Trophoblast cell (in vitro differentiated cells and primary cell): Measurements from ENCODE around the gene MXD4.

ENCODE experiments used
- DNase-seq, 2 donors: peaks; one replicate each; pipeline ENCODE4 v3.0.0-alpha.2; 2016
- H2AFZ ChIP-seq: 2 replicates; pipeline ENCODE4 v1.6.1; 2013; ENCODE audit warnings: low read length, moderate library complexity, mild to moderate bottlenecking; ENCODE audit not compliant: insufficient read depth, poor library complexity
- H2AK5ac ChIP-seq: 2 replicates; pipeline ENCODE4 v1.6.1; 2013; ENCODE audit warnings: mild to moderate bottlenecking, low read length
- H2BK120ac ChIP-seq: 2 replicates; pipeline ENCODE4 v1.6.1; 2013; ENCODE audit warnings: low read length, mild to moderate bottlenecking, moderate library complexity; ENCODE audit not compliant: insufficient read depth, poor library complexity
- H2BK12ac ChIP-seq: 2 replicates; pipeline ENCODE4 v1.6.1; 2013; ENCODE audit warnings: mild to moderate bottlenecking, low read length, moderate library complexity
- H2BK5ac ChIP-seq: 2 replicates; pipeline ENCODE4 v1.6.1; 2013; ENCODE audit warnings: low read length, low read depth, moderate library complexity, mild to moderate bottlenecking; ENCODE audit not compliant: poor library complexity
- H3K14ac ChIP-seq: 2 replicates; pipeline ENCODE4 v1.6.1; 2013; ENCODE audit warnings: mild to moderate bottlenecking, low read length
- H3K18ac ChIP-seq: 2 replicates; pipeline ENCODE4 v1.6.1; 2013; ENCODE audit warnings: mild to moderate bottlenecking, low read length
- H3K23ac ChIP-seq: 2 replicates; pipeline ENCODE4 v1.6.1; 2013; ENCODE audit warnings: low read length
- H3K27ac ChIP-seq: 2 replicates; pipeline ENCODE4 v1.5.1; 2013; ENCODE audit warnings: low read depth, mild to moderate bottlenecking, inconsistent platforms, low read length, moderate library complexity
- H3K27me3 ChIP-seq: 2 replicates; pipeline ENCODE4 v1.6.1; 2013; ENCODE audit warnings: inconsistent platforms, mild to moderate bottlenecking, low read length, moderate library complexity; ENCODE audit not compliant: insufficient read depth
- H3K36me3 ChIP-seq, 2 experiments: 1 replicate in 1 of 2; 2 replicates in 1 of 2; pipeline ENCODE4 v1.6.1; 2013; ENCODE audit warnings: low read length in 2 of 2, mild to moderate bottlenecking in 2 of 2, moderate library complexity in 1 of 2; ENCODE audit not compliant: insufficient read depth in 2 of 2, control insufficient read depth in 1 of 2
- H3K4ac ChIP-seq: 2 replicates; pipeline ENCODE4 v1.6.1; 2013; ENCODE audit warnings: low read depth, mild to moderate bottlenecking, low read length, moderate library complexity
- H3K4me1 ChIP-seq, 2 experiments: 1 replicate in 1 of 2; 2 replicates in 1 of 2; pipeline ENCODE4 v1.6.1; 2013; ENCODE audit warnings: low read length in 2 of 2, mild to moderate bottlenecking in 2 of 2, moderate library complexity in 1 of 2; ENCODE audit not compliant: insufficient read depth in 2 of 2, control insufficient read depth in 1 of 2
- H3K4me2 ChIP-seq: 2 replicates; pipeline ENCODE4 v1.6.1; 2013; ENCODE audit warnings: inconsistent platforms, mild to moderate bottlenecking, low read length, moderate library complexity
- H3K4me3 ChIP-seq: 2 replicates; pipeline ENCODE4 v1.5.1; 2013; ENCODE audit warnings: mild to moderate bottlenecking, low read depth, low read length, inconsistent platforms
- H3K79me1 ChIP-seq: one replicate; pipeline ENCODE4 v1.6.1; 2013; ENCODE audit warnings: low read length
- H3K79me2 ChIP-seq: 2 replicates; pipeline ENCODE4 v1.6.1; 2013; ENCODE audit warnings: low read length, mild to moderate bottlenecking; ENCODE audit not compliant: control insufficient read depth, insufficient read depth, poor library complexity
- H3K9ac ChIP-seq: 2 replicates; pipeline ENCODE4 v1.6.1; 2013; ENCODE audit warnings: mild to moderate bottlenecking, low read length
- H3K9me3 ChIP-seq: 2 replicates; pipeline ENCODE4 v1.6.1; 2013; ENCODE audit warnings: low read depth, mild to moderate bottlenecking, control low read depth, inconsistent platforms, low read length; ENCODE audit not compliant: insufficient read depth
- H4K12ac ChIP-seq: 2 replicates; pipeline ENCODE4 v1.6.1; 2013; ENCODE audit warnings: low read depth, mild to moderate bottlenecking, low read length, moderate library complexity
- H4K8ac ChIP-seq: 2 replicates; pipeline ENCODE4 v1.6.1; 2013; ENCODE audit warnings: low read depth, mild to moderate bottlenecking, low read length, moderate library complexity
- H4K91ac ChIP-seq: one replicate; pipeline ENCODE4 v1.6.1; 2013; ENCODE audit warnings: low read depth, mild to moderate bottlenecking, low read length, moderate library complexity
- WGBS: extraction: QIAGEN DNeasy Blood & Tissue Kit; methylation state at CpG from one replicate; pipeline ENCODE4 v1.1.7; 2013; ENCODE audit warnings: missing lambda C conversion rate; ENCODE audit not compliant: insufficient read length, insufficient coverage; ENCODE audit errors: extremely low coverage; 5-methylcytosine and 5-hydroxymethylcytosine counted together

The MXD4 gene

DNA sequence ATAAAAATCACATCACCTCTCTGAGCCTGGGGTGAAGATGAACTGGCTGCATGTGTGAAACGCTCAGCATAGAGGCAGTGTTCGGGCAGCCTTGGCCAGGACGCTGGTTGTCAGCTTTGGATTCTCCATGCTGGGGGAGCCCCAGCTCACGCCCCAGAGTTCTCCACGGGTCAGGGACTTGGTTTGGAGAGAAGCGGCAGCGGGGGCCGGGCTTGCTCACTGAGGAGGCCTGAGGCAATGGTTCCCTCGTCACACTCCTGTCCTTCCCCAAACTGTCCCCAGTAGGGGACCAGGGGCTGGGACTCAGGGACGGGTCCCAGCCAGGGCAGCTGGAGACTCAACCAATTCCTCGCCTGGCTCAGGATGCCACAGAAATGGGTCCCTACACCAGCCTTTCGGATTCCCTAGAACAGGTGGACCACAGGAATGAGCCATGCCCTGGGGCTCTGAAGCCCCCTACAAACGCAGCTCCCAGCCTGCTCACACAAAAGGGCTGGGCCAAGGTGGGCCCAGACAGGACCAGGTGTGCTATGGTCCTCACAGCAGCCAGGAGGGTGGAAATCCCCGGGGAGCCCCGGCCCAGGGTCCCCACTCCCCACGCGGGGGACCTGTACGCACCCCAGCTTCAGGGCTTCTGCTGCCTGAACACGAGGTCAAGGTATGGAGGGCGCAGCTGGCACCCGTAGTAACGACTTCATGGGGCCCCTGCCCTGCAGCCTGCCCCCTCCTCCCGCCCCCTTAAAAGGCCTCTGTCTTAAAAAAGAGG, 1.4 kb downstream of the MXD4 start:
- no peak overlapping the region for H2AK5ac ChIP-seq
- H3K9ac ChIP-seq: peak overlapping the region; percentile 46
- no peak overlapping the region for H4K91ac ChIP-seq
- no CpG with 5 or more reads among the region's 23 CpGs for WGBS
- no peak overlapping the region for H4K12ac ChIP-seq
- no peaks in the 10 kb centered on the region for H3K9me3 ChIP-seq
- no peak overlapping the region for H2AFZ ChIP-seq
- no peak overlapping the region for H3K4ac ChIP-seq
- peak overlapping the region; percentile 90 for H3K4me3 ChIP-seq
- peaks cover 10% of the 10 kb centered on the region for H3K79me1 ChIP-seq
- peaks cover 9 to 14% of the 10 kb centered on the region in 2 experiments for H3K4me1 ChIP-seq
- H3K79me2 ChIP-seq: peaks cover 9% of the 10 kb centered on the region
- no peak overlapping the region for H2BK120ac ChIP-seq
- no peak overlapping the region for H3K27ac ChIP-seq
- DNase-seq: peak in 1 of 2 donors; percentile 7
- no peak overlapping the region for H2BK12ac ChIP-seq
- H3K4me2 ChIP-seq: peak overlapping the region; percentile 74
- H3K14ac ChIP-seq: peak overlapping the region; percentile 28
- H3K18ac ChIP-seq: peak overlapping the region; percentile 68
- no peaks in the 10 kb centered on the region for H3K27me3 ChIP-seq
- no peak overlapping the region for H2BK5ac ChIP-seq
- H4K8ac ChIP-seq: peak overlapping the region; percentile 36
- H3K23ac ChIP-seq: no peak overlapping the region
- peaks cover 38 to 41% of the 10 kb centered on the region in 2 experiments for H3K36me3 ChIP-seq

DNA sequence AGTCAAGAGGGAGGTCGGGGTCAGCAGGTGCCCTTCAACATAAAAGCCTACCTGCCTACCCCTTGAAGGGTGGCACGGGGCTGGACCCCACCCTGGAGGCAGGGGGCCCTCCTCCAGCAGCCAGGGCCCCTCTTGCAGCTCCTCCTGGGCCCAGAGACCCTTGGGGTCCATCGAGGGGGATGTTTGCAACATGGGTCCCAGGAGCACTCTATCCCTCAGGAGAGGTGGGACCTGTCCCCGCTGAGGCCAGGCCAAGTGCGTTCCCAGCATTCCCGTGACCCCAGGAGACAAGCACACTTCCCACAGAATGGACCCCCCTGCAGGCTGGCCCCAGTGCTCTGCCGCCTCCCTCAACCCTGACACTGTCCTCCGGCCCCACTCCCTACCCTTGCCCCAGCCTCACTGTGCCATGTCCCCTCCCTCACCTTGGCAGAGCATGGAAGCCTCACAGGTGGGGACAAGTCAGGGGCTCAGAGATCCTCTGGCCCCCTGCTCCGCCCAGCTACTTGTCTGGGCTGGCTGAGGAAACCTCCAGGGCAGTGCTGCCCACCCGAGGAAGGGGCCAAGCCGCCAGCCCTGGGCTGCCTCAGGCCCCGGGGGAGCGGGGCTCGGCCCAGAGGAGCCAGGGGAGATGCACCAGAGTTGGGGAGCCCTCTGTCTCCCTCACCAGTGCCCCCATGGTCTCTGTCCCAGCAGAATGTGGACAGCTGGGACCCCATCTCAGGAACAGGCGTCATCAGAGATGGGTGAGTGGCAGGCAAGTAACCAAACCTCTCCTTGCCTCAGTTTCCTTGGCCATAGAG, 2.2 kb downstream of the MXD4 start:
- Histone ChIP-seq H3K27me3 (no peaks in the 10 kb centered on the region), H3K23ac (no peak overlapping the region), H4K8ac (no peak overlapping the region), H3K4me1 (peaks cover 9 to 14% of the 10 kb centered on the region in 2 experiments), H2AK5ac (no peak overlapping the region), H2AFZ (no peak overlapping the region), H3K9me3 (no peaks in the 10 kb centered on the region), H3K36me3 (peaks cover 45 to 47% of the 10 kb centered on the region in 2 experiments), H3K27ac (no peak overlapping the region), H3K9ac (no peak overlapping the region), H2BK5ac (no peak overlapping the region), H3K4me3 (no peak overlapping the region), H3K79me2 (peaks cover 9% of the 10 kb centered on the region), H4K91ac (no peak overlapping the region), H2BK12ac (no peak overlapping the region), H3K14ac (no peak overlapping the region), H3K4me2 (peak overlapping the region; percentile 74), H3K18ac (no peak overlapping the region), H3K79me1 (peaks cover 10% of the 10 kb centered on the region), H2BK120ac (no peak overlapping the region), H4K12ac (no peak overlapping the region), H3K4ac (no peak overlapping the region)
- no peak for DNase-seq
- WGBS: no CpG with 5 or more reads among the region's 15 CpGs

DNA sequence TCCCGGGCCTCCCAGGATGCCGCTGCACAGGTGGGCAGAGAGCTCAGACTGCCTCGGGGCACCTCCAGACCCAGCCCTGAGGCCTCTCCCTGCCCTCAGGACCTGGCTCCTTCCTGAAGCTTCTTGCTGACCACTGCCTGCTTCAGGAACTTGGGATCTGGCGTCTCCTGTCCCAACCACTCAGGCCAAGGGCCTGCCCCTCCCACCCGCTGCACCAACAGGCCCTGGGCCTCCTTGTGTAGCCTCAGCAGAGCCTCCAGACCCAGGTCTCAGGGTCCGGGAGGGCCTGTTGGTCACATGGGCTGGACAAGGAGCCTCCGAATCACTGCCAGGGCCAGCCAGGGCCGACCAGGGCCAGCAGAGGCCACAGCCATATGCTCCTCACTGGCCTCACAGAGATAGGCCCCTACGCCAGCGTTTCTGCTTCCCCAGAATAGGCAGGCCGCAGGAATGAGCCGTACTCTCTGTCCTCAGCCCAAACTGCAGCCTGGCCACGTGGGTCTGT, 2.8 kb downstream of the MXD4 start:
- Histone ChIP-seq H3K36me3 (peaks cover 47 to 50% of the 10 kb centered on the region in 2 experiments), H3K4me1 (peaks cover 9 to 14% of the 10 kb centered on the region in 2 experiments), H3K18ac (no peak overlapping the region), H3K79me1 (peaks cover 10% of the 10 kb centered on the region), H4K91ac (no peak overlapping the region), H4K8ac (no peak overlapping the region), H3K79me2 (peaks cover 9% of the 10 kb centered on the region), H2BK120ac (no peak overlapping the region), H3K4ac (no peak overlapping the region), H3K4me2 (no peak overlapping the region), H3K27me3 (no peaks in the 10 kb centered on the region), H2BK12ac (no peak overlapping the region), H3K23ac (no peak overlapping the region), H2AFZ (no peak overlapping the region), H3K14ac (no peak overlapping the region), H3K27ac (no peak overlapping the region), H3K4me3 (no peak overlapping the region), H4K12ac (no peak overlapping the region), H3K9me3 (no peaks in the 10 kb centered on the region), H3K9ac (no peak overlapping the region), H2AK5ac (no peak overlapping the region), H2BK5ac (no peak overlapping the region)
- no peak for DNase-seq
- no CpG with 5 or more reads among the region's 13 CpGs for WGBS

DNA sequence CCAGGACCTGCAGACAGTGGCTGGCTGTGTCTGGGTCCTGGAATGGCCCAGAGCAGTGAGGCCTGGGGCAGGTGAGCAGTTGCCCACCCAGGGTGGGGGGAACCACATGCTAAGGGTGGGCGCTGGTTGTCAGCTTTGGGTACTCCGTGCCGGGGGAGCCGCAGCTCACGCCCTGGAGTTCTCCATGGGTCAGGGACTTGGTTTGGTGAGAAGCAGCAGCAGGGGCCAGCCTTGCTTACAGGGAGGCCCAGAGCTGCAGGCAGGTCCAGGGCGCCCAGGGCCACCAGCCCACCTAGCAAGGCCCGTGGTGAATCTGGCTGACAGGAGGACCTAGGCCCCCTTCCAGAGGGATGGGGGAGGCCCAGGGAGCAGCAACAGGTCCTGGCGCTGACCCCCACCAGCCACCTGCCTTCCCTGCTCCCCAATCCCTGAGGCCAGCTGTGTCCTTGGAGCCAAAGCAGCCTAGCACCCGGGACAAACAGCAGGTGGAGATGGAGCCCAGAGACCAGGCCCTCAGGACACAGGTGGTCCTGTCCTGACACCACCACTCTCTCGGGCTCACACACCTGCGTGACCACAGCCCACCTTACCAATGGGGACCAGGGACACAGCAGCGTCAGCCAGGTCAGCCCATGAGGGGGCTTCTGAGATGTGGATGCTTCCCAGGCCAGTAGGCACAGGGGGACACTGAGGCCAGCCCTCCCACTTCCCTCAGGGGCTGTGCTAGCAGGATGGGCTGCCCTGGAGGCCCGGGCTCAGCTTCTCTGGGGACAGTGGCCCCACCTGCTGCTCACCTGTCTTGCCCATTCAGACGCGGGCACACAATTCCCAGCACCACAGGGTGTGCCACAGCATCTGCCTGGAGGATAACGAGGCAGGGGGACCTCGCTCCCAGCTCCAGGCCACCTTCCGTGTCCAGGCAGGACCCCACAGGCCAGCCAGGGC, 3.5 kb downstream of the MXD4 start:
- Histone ChIP-seq H4K8ac (no peak overlapping the region), H3K18ac (no peak overlapping the region), H4K91ac (no peak overlapping the region), H3K79me2 (peaks cover 9% of the 10 kb centered on the region), H3K4me1 (peaks cover 9 to 14% of the 10 kb centered on the region in 2 experiments), H3K23ac (no peak overlapping the region), H3K4me2 (no peak overlapping the region), H2AFZ (no peak overlapping the region), H2BK12ac (no peak overlapping the region), H3K9ac (no peak overlapping the region), H2BK120ac (no peak overlapping the region), H4K12ac (no peak overlapping the region), H2AK5ac (no peak overlapping the region), H2BK5ac (no peak overlapping the region), H3K9me3 (peaks cover 2% of the 10 kb centered on the region), H3K27me3 (no peaks in the 10 kb centered on the region), H3K27ac (no peak overlapping the region), H3K36me3 (peaks cover 51 to 56% of the 10 kb centered on the region in 2 experiments), H3K14ac (no peak overlapping the region), H3K4me3 (no peak overlapping the region), H3K4ac (no peak overlapping the region), H3K79me1 (peaks cover 10% of the 10 kb centered on the region)
- WGBS: no CpG with 5 or more reads among the region's 18 CpGs
- no peak for DNase-seq
